Measurements from ENCODE around the gene CD86.

The CD86 gene

DNA sequence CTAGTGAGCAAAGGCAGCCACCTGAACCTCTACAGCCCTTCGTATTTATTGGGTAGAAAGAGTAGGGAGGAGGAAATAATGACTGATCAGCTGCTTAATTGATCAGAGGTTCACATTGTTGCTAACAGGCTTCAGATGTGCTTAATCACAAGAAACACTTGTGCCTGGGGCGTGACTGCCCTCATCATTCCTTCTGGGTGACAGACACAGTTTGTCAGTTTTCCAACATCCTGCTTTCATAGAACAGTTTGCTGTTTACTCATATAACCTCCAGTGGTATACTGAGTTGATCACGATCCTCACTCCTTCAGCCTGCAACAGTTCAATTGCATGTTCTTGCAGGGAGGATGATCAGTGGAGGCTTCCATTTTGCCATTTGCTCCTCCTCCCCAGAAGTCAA, 114.7 kb downstream of the CD86 start:
- H3K36me3 ChIP-seq: no peaks in the 10 kb centered on the region
- DNase-seq: no peak
- intact Hi-C loops (cut with DNase I; ENCODE audit: low total_unique reads): no loop called here
- no peaks in the 10 kb centered on the region for H3K4me1 ChIP-seq
- H3K9me3 ChIP-seq: no peaks in the 10 kb centered on the region
- no peak overlapping the region for H3K27ac ChIP-seq
- TF ChIP-seq, protein P1, sequence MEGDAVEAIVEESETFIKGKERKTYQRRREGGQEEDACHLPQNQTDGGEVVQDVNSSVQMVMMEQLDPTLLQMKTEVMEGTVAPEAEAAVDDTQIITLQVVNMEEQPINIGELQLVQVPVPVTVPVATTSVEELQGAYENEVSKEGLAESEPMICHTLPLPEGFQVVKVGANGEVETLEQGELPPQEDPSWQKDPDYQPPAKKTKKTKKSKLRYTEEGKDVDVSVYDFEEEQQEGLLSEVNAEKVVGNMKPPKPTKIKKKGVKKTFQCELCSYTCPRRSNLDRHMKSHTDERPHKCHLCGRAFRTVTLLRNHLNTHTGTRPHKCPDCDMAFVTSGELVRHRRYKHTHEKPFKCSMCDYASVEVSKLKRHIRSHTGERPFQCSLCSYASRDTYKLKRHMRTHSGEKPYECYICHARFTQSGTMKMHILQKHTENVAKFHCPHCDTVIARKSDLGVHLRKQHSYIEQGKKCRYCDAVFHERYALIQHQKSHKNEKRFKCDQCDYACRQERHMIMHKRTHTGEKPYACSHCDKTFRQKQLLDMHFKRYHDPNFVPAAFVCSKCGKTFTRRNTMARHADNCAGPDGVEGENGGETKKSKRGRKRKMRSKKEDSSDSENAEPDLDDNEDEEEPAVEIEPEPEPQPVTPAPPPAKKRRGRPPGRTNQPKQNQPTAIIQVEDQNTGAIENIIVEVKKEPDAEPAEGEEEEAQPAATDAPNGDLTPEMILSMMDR (IDR thresholded peaks at IDR 0.05): no peak
- no peak overlapping the region for H3K4me3 ChIP-seq
- H3K27me3 ChIP-seq: no peaks in the 10 kb centered on the region
